Type B pancreatic cell (in vitro differentiated cells): ENCODE data around the gene CYSTM1. TPM values are rescaled to one million over a fixed set of nuclear protein-coding genes. Genes with fewer than 3 reads are reported as not detected.
A peak's percentile ranks its signal among the peaks of the same experiment; 100 is the strongest.

Experiments
- DNase-seq: peaks from one replicate; pipeline ENCODE4 v3.0.0; 2021; ENCODE audit warnings: mixed read lengths; ENCODE audit not compliant: unreplicated experiment; ENCODE audit errors: extremely low spot score
- H3K27ac Mint-ChIP-seq: 2 replicates; pipeline ENCODE4 v1.8.0; 2021; ENCODE audit warnings: mild to moderate bottlenecking, mixed read lengths
- H3K27me3 Mint-ChIP-seq: 2 replicates; pipeline ENCODE4 v1.8.0; 2021; ENCODE audit warnings: mixed read lengths
- H3K36me3 Mint-ChIP-seq: 2 replicates; pipeline ENCODE4 v1.8.0; 2021; ENCODE audit warnings: mixed read lengths
- H3K4me1 Mint-ChIP-seq: one replicate; pipeline ENCODE4 v1.8.0; 2021; ENCODE audit warnings: mixed read lengths; ENCODE audit not compliant: unreplicated experiment
- H3K4me3 Mint-ChIP-seq: 2 replicates; pipeline ENCODE4 v1.8.0; 2021; ENCODE audit warnings: mild to moderate bottlenecking, mixed read lengths
- H3K9me3 Mint-ChIP-seq: 2 replicates; pipeline ENCODE4 v1.8.0; 2021; ENCODE audit warnings: mixed read lengths
- CTCF ChIP-seq: fragments of 200-600 bp; sonication (generic); conservative IDR thresholded peaks from 2 replicates; pipeline ENCODE4 v1.5.0; 2021; ENCODE audit warnings: antibody characterized with exemption, mild to moderate bottlenecking
- total RNA-seq: library from RNA; stranded (reverse); gene quantifications from 2 replicates; pipeline ENCODE4 v1.2.1, GENCODE V29; 2021; ENCODE audit warnings: low replicate concordance

CYSTM1 gene
- total RNA-seq, 1 donor from 2014 or later = 73.5 TPM

GRCh38 chr5:140261403-140262171, 86.6 kb downstream of the CYSTM1 start:
- H3K27ac Mint-ChIP-seq = peak overlapping the region; percentile 86
- H3K9me3 Mint-ChIP-seq = no peaks in the 10 kb centered on the region
- no peak for DNase-seq
- H3K36me3 Mint-ChIP-seq = peaks cover 20% of the 10 kb centered on the region
- peak overlapping the region; percentile 23 for H3K4me3 Mint-ChIP-seq
- TF ChIP-seq CTCF = no peak
- no peaks in the 10 kb centered on the region for H3K27me3 Mint-ChIP-seq
- H3K4me1 Mint-ChIP-seq = peaks cover 19% of the 10 kb centered on the region

- Mint-ChIP-seq H3K27ac (no peak overlapping the region), H3K36me3 (peaks cover 21% of the 10 kb centered on the region), H3K4me3 (no peak overlapping the region), H3K9me3 (no peaks in the 10 kb centered on the region), H3K27me3 (no peaks in the 10 kb centered on the region), H3K4me1 (peaks cover 20% of the 10 kb centered on the region)
- TF ChIP-seq CTCF = no peak
- DNase-seq = no peak
Observed at GRCh38 chr5:140262221-140262620, 87.2 kb downstream of the CYSTM1 start.

GRCh38 chr5:140262839-140263238, 87.9 kb downstream of the CYSTM1 start:
- no peak overlapping the region for H3K4me3 Mint-ChIP-seq
- H3K4me1 Mint-ChIP-seq = peaks cover 23% of the 10 kb centered on the region
- no peaks in the 10 kb centered on the region for H3K27me3 Mint-ChIP-seq
- H3K27ac Mint-ChIP-seq = no peak overlapping the region
- H3K36me3 Mint-ChIP-seq = peaks cover 16% of the 10 kb centered on the region
- no peak for TF ChIP-seq CTCF
- H3K9me3 Mint-ChIP-seq = no peaks in the 10 kb centered on the region
- no peak for DNase-seq

- no peak for TF ChIP-seq CTCF
- no peak for DNase-seq
- H3K9me3 Mint-ChIP-seq = no peaks in the 10 kb centered on the region
- peaks cover 22% of the 10 kb centered on the region for H3K4me1 Mint-ChIP-seq
- peaks cover 14% of the 10 kb centered on the region for H3K36me3 Mint-ChIP-seq
- H3K27me3 Mint-ChIP-seq = no peaks in the 10 kb centered on the region
- H3K27ac Mint-ChIP-seq = peak overlapping the region; percentile 37
- H3K4me3 Mint-ChIP-seq = no peak overlapping the region
Observed at GRCh38 chr5:140265845-140266244, 90.9 kb downstream of the CYSTM1 start.

- H3K9me3 Mint-ChIP-seq = no peaks in the 10 kb centered on the region
- no peak for TF ChIP-seq CTCF
- no peak overlapping the region for H3K4me3 Mint-ChIP-seq
- DNase-seq = no peak
- peak overlapping the region; percentile 37 for H3K27ac Mint-ChIP-seq
- peaks cover 17% of the 10 kb centered on the region for H3K4me1 Mint-ChIP-seq
- no peaks in the 10 kb centered on the region for H3K27me3 Mint-ChIP-seq
- peaks cover 17% of the 10 kb centered on the region for H3K36me3 Mint-ChIP-seq
Observed at GRCh38 chr5:140266471-140267200, 91.6 kb downstream of the CYSTM1 start.
